Tibial nerve (tissue), 4 donors: ENCODE results near the gene FSIP2.

ENCODE experiments used
- CTCF ChIP-seq, 5 experiments: fragments of 200-600 bp in 3 of 5; fragments of 450-650 bp in 2 of 5; sonication (generic) in 3 of 5; IDR thresholded peaks; one replicate each; pipeline ENCODE4 v1.5.1; 2016 to 2019; ENCODE audit warnings: antibody characterized with exemption in 5 of 5, mild to moderate bottlenecking in 3 of 5, moderate library complexity in 2 of 5
- EP300 ChIP-seq, 2 donors: sonication (generic); formaldehyde crosslinking; IDR thresholded peaks; one replicate each; pipeline ENCODE4 v1.6.1; 2017; ENCODE audit warnings: antibody characterized with exemption in 2 of 2, mild to moderate bottlenecking in 1 of 2
- POLR2A ChIP-seq, 2 donors: fragments of 450-650 bp; IDR thresholded peaks; one replicate each; pipeline ENCODE4 v1.6.1; 2017; ENCODE audit warnings: antibody characterized with exemption in 2 of 2, mild to moderate bottlenecking in 2 of 2, moderate library complexity in 2 of 2

- TF ChIP-seq CTCF (IDR thresholded peaks at IDR 0.05) (no peak), POLR2A (IDR thresholded peaks at IDR 0.05) (no peak), EP300 (IDR thresholded peaks at IDR 0.05) (no peak)
Measured at GRCh38 chr2:185817991-185818390, 79.4 kb downstream of the FSIP2 start.
